ENCODE results near the gene ALDOA.
"Not testable (repeated sequence)": the region's sequence is repeated elsewhere in the genome, so short reads cannot be mapped to it uniquely, and the experiment has no call there.

ALDOA gene

GRCh38 chr16:30065102-30065942, at the start of gene ALDOA:
Gene ALDOA, plus strand, starts transcription at chr16:30065760. Its CDS starts 1,138 bp downstream, at chr16:30066898.
- H3K4me1 Mint-ChIP-seq (ENCODE audit: low read depth) = peaks cover 45% of the 10 kb centered on the region
- H3K4me3 Mint-ChIP-seq = peak within 1 kb of the TSS; percentile 99
- peak within 1 kb of the TSS; percentile 99 for H3K27ac Mint-ChIP-seq
- peak; percentile 97 for DNase-seq
- no peaks in the 10 kb centered on the region for H3K9me3 Mint-ChIP-seq
- peaks cover 61% of the 10 kb centered on the region for H3K36me3 Mint-ChIP-seq (ENCODE audit: low read depth)
- H3K27me3 Mint-ChIP-seq = no peaks in the 10 kb centered on the region

DNA sequence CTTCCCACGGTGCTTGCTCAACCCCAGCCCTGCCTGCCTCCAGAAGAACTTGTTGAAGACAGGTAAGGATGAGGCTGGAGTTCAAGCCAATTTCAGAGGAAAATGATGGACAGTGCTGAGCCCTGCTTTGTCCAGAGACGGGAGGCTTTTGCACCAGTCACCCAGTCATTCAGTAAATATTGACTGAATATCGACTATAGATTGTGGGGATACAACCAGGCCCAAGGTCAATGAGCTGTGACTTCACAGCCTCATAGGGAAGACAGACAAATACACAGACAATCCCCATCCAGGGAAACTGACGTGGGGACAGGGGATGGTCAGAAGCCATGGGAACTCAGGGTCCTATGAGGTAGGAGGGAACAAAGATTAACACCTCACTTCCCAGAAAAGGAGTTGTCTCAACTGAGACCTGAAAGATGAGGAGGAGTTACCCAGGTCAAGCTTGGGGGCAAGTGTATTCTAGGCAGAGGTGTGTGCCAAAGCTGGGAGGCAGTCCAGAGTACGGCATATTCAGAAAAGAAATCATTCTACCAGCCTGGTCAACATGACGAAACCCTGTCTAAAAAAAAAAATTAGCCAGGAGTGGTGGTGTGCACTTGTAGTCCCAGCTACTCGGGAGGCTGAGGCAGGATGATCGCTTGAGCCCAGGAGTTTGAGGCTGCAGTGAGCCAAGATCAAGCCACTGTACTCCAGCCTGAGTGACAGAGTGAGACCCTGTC, 48.8 kb upstream of the ALDOA start:
- no peaks in the 10 kb centered on the region for H3K36me3 Mint-ChIP-seq (ENCODE audit: low read depth)
- no peak for DNase-seq
- peaks cover 16% of the 10 kb centered on the region for H3K27me3 Mint-ChIP-seq
- H3K9me3 Mint-ChIP-seq = no peaks in the 10 kb centered on the region
- H3K4me1 Mint-ChIP-seq (ENCODE audit: low read depth) = peaks cover 11% of the 10 kb centered on the region
- no peak overlapping the region for H3K4me3 Mint-ChIP-seq
- H3K27ac Mint-ChIP-seq = no peak overlapping the region

DNA sequence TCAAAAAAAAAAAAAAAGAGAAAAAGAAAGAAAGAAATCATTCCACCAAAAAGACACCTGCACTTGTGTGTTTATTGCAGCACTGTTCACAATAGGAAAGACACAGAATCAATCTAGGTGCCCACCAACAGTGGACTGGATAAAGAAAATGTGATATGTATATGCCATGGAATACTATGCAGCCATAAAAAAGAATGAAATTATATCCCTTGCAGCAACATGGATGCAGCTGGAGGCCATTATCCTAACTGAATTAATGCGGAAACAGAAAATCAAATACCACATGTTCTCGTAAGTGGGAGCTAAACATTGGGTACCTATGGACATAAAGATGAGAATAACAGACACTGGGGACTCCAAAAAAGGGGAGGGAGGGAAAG, 48.3 kb upstream of the ALDOA start:
- Mint-ChIP-seq H3K27me3 (peaks cover 11% of the 10 kb centered on the region), H3K36me3 (ENCODE audit: low read depth) (no peaks in the 10 kb centered on the region), H3K27ac (no peak overlapping the region), H3K9me3 (no peaks in the 10 kb centered on the region), H3K4me1 (ENCODE audit: low read depth) (peaks cover 8% of the 10 kb centered on the region), H3K4me3 (no peak overlapping the region)
- DNase-seq = no peak

- not testable (repeated sequence) for H3K27me3 Mint-ChIP-seq; H3K9me3 Mint-ChIP-seq; H3K4me1 Mint-ChIP-seq (ENCODE audit: low read depth); H3K4me3 Mint-ChIP-seq; DNase-seq; H3K27ac Mint-ChIP-seq; H3K36me3 Mint-ChIP-seq (ENCODE audit: low read depth)
Observed at GRCh38 chr16:30017937-30018336, 47.6 kb upstream of the ALDOA start.

DNA sequence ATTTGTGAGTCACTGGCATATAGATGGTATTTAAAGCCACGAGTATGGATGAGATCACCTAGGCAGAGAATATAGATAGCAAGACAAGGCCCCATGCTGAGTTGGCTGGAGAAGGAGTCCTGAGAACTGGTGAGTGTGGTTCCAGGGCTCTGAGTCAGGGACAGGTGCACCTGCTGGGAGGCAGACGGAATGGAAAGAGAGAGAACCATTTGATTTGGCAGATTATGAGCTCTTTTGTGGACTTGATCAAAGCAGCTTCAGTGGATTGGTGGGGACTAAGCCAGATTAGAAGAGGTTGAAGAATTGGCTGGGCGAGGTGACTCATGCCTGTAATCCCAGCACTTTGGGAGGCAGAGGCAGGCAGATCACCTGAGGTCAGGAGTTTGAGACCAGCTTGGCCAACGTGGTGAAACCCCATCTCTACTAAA, 46.8 kb upstream of the ALDOA start:
- no peaks in the 10 kb centered on the region for H3K9me3 Mint-ChIP-seq
- H3K4me3 Mint-ChIP-seq = no peak overlapping the region
- H3K27me3 Mint-ChIP-seq = peaks cover 7% of the 10 kb centered on the region
- no peak for DNase-seq
- peaks cover 8% of the 10 kb centered on the region for H3K4me1 Mint-ChIP-seq (ENCODE audit: low read depth)
- H3K36me3 Mint-ChIP-seq (ENCODE audit: low read depth) = no peaks in the 10 kb centered on the region
- H3K27ac Mint-ChIP-seq = no peak overlapping the region

DNA sequence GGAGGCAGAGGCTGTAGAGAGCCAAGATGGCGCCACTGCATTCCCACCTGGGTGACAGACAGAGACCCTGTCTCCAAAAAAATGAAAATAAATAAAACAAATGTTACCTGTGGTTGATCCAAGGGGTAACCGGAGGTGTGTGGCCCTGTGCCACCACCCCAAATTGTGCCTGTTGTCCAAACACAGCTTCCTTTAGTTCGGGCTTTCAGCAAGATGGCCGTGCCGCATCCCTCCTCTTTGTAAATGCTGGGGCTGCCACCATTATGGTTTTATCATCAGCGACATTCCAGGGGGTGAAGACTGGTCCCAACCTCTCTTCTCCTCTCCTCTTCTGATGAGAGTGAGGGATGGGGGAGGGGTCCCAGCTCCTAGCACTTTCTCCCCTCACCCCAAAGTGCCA, 42.7 kb upstream of the ALDOA start, which contains the start of gene C16orf92:
C16orf92 (plus strand) TSS at position 312 of the 400 bp plus-strand sequence. CDS start 143 bp downstream, outside the sequence.
- Mint-ChIP-seq H3K27me3 (peaks cover 25% of the 10 kb centered on the region), H3K9me3 (no peaks in the 10 kb centered on the region), H3K4me3 (no peak within 1 kb of the TSS), H3K27ac (no peak within 1 kb of the TSS), H3K36me3 (ENCODE audit: low read depth) (no peaks in the 10 kb centered on the region), H3K4me1 (ENCODE audit: low read depth) (peaks cover 8% of the 10 kb centered on the region)
- no peak for DNase-seq

GRCh38 chr16:30023586-30023985, 42.0 kb upstream of the ALDOA start:
- Mint-ChIP-seq H3K27me3 (peaks cover 32% of the 10 kb centered on the region), H3K4me1 (ENCODE audit: low read depth) (peaks cover 8% of the 10 kb centered on the region), H3K27ac (no peak overlapping the region), H3K9me3 (no peaks in the 10 kb centered on the region), H3K4me3 (no peak overlapping the region), H3K36me3 (ENCODE audit: low read depth) (no peaks in the 10 kb centered on the region)
- DNase-seq = no peak

DNA sequence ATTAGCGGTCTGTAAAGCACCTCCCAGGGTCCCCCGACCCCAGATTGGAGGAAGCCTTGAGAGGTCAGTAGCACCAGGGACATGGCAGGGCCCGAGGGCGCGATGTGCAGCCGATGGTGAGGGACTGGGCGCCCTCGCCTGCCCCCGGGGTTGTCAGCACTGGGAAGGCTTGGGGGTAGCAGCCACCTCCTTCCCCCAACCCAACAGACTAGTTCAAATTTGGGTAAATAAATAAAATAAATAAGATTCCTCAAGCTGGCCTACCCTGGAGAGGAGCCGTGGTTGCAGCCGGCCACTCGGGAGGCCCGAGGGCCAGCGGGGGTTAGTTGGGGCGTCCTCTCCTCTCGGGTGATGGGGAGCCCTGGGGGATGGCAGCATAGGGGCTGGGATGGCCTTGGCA, 41.1 kb upstream of the ALDOA start:
- no peak for DNase-seq
- H3K9me3 Mint-ChIP-seq = no peaks in the 10 kb centered on the region
- peaks cover 6% of the 10 kb centered on the region for H3K4me1 Mint-ChIP-seq (ENCODE audit: low read depth)
- H3K27me3 Mint-ChIP-seq = peaks cover 40% of the 10 kb centered on the region
- no peak overlapping the region for H3K4me3 Mint-ChIP-seq
- no peak overlapping the region for H3K27ac Mint-ChIP-seq
- H3K36me3 Mint-ChIP-seq (ENCODE audit: low read depth) = no peaks in the 10 kb centered on the region

DNA sequence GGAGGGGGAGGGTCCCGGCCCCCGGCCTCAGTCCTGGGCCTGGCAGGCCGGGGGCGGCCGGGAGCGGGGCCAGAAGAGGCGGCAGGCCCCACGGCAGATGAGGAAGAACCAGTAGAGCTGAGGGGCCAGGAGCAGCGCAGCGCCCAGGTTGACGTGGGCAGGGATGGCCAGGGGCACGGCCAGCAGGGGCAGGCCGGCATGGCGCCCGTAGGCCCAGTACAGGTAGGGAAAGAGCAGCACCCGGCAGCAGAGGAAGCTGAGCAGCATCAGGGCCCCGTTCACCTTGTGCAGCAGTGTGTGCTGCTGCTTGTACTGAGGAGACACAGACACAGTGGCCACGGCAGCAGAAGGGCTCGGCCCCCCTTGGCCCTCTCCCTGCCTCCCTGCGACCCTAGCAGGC, 40.4 kb upstream of the ALDOA start:
- Mint-ChIP-seq H3K4me3 (no peak overlapping the region), H3K4me1 (ENCODE audit: low read depth) (peaks cover 8% of the 10 kb centered on the region), H3K9me3 (no peaks in the 10 kb centered on the region), H3K36me3 (ENCODE audit: low read depth) (no peaks in the 10 kb centered on the region), H3K27me3 (peaks cover 47% of the 10 kb centered on the region), H3K27ac (no peak overlapping the region)
- DNase-seq = no peak

DNA sequence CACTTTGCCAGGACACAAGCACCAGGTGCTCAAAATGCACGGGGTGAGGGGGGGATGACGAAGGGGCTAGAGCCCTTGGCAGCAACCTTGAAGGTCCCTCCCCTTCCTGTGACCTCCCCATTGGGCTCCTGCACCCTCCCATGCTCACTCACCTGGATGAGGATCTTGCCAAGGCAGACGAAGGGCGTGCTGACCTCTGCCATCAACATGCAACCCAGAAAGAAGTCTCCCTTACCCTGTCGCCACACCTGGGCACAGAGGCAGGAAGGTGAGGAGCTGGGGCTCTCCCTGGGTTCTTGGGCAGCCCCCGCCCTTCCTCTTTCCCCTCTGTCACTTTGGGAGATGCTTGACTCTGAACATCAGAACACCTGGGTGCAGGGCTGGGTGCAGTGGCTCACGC, 40.0 kb upstream of the ALDOA start:
- H3K9me3 Mint-ChIP-seq = no peaks in the 10 kb centered on the region
- no peak for DNase-seq
- peaks cover 50% of the 10 kb centered on the region for H3K27me3 Mint-ChIP-seq
- H3K36me3 Mint-ChIP-seq (ENCODE audit: low read depth) = no peaks in the 10 kb centered on the region
- H3K27ac Mint-ChIP-seq = no peak overlapping the region
- peaks cover 9% of the 10 kb centered on the region for H3K4me1 Mint-ChIP-seq (ENCODE audit: low read depth)
- no peak overlapping the region for H3K4me3 Mint-ChIP-seq

DNA sequence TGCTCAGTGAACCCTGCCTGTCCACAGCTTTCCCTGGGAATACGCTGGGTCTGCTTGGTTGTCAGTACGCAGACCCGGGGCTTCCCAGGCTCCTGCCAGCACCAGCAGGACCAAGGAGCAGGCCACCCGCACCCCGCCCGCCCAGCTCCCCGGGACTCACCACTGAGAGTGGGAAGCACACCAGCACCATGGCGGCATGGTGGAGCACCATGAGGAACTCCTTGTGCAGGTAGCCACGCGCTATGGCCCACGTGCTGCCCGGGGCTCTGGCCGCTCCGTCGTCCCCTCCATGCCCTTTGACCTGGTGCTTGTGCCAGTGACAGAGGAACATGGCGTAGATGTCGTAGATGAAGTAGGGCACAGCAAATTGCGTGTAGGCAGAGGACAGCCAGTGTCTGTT, 39.1 kb upstream of the ALDOA start:
- peaks cover 45% of the 10 kb centered on the region for H3K27me3 Mint-ChIP-seq
- no peak for DNase-seq
- H3K4me1 Mint-ChIP-seq (ENCODE audit: low read depth) = peaks cover 5% of the 10 kb centered on the region
- H3K9me3 Mint-ChIP-seq = no peaks in the 10 kb centered on the region
- no peak overlapping the region for H3K4me3 Mint-ChIP-seq
- no peaks in the 10 kb centered on the region for H3K36me3 Mint-ChIP-seq (ENCODE audit: low read depth)
- H3K27ac Mint-ChIP-seq = no peak overlapping the region

GRCh38 chr16:30027588-30028437, 37.7 kb upstream of the ALDOA start:
- Mint-ChIP-seq H3K4me3 (no peak overlapping the region), H3K27ac (no peak overlapping the region), H3K27me3 (peaks cover 55% of the 10 kb centered on the region), H3K9me3 (no peaks in the 10 kb centered on the region), H3K4me1 (ENCODE audit: low read depth) (peaks cover 9% of the 10 kb centered on the region), H3K36me3 (ENCODE audit: low read depth) (no peaks in the 10 kb centered on the region)
- DNase-seq = no peak

DNA sequence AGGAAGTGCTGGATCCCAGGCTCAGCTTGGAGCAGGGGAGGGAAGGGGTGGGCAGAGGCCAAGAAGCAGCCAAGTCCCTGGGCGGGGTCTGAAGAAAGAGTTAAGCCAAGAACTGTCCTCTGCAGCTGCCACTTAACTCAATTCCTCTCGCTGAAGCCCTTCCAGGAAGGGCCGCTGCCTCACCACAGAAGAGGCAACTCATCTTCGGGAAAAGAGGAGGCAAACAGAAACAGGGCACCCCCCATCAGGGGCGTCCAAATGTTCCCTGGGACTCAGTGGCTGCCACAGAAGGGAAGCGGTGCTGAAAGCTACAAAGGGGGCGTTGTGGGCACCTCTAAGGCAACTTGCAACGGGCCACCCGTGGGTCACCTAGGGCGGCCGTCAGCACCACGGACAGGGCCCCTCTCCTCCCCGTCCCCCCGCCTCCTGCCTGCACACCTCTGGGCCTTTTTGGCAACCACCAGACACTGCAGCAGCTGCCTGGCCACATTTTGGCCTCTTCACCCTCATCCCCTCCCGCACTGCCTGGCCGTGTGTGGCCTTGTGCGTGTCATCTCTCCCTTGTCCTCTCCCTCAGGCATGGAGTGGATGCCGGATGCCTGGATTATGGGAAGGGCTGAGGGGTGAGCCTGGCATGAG, 37.0 kb upstream of the ALDOA start:
- Mint-ChIP-seq H3K27me3 (peaks cover 60% of the 10 kb centered on the region), H3K27ac (no peak overlapping the region), H3K36me3 (ENCODE audit: low read depth) (no peaks in the 10 kb centered on the region), H3K9me3 (no peaks in the 10 kb centered on the region), H3K4me1 (ENCODE audit: low read depth) (peaks cover 9% of the 10 kb centered on the region), H3K4me3 (no peak overlapping the region)
- DNase-seq = no peak
